Endothelial cell of umbilical vein (primary cell): ENCODE measurements around the gene LIX1. TPM values are rescaled to one million over a fixed set of nuclear protein-coding genes. Genes with fewer than 3 reads are reported as not detected.

ENCODE experiments used
- BruUV-seq: library from RNA; stranded (reverse); fragments of 400-500 nt; replicated peaks from 2 replicates; lab custom pipeline; 2021; lab: Mats Ljungman, UMichigan
- CTCF ChIA-PET: fragments of 300-600, 350-600 bp; sonication (Branson Sonifier 250); formaldehyde crosslinking; loops from one replicate; lab custom pipeline; 2021; ENCODE audit warnings: antibody characterized with exemption, inconsistent platforms; lab: Charles Lee
- POLR2A ChIA-PET: fragments of 300-600, 350-600 bp; sonication (Branson Sonifier 250); formaldehyde crosslinking; loops from one replicate; lab custom pipeline; 2021; ENCODE audit warnings: antibody characterized with exemption, inconsistent platforms; lab: Charles Lee
- DNase-seq: peaks from one replicate; pipeline ENCODE4 v3.0.0-alpha.2; 2011; ENCODE audit warnings: low read depth, low spot score
- FAIRE-seq: peaks from 2 replicates; lab custom pipeline; 2011; peaks lifted over from hg19 to GRCh38; lab: Jason Lieb, UNC
- H2AFZ ChIP-seq: 2 replicates; pipeline ENCODE4 v1.6.0; 2012; ENCODE audit warnings: low read depth, low read length, control low read depth, inconsistent platforms
- H3K27ac ChIP-seq: 2 replicates; pipeline ENCODE4 v1.5.1; 2011; ENCODE audit warnings: low read depth, mild to moderate bottlenecking, control low read depth, low read length, moderate library complexity; ENCODE audit not compliant: insufficient read depth
- H3K27me3 ChIP-seq, 2 experiments: 2 replicates each; pipeline versions ENCODE4 v1.6.0 to v1.6.1; 2011; ENCODE audit warnings: low read length in 2 of 2, mixed read lengths in 1 of 2; ENCODE audit not compliant: control insufficient read depth in 2 of 2, insufficient read depth in 2 of 2
- H3K36me3 ChIP-seq, 2 experiments: 2 replicates in 1 of 2; 3 replicates in 1 of 2; pipeline ENCODE4 v1.5.1; 2011; ENCODE audit warnings: low read length in 2 of 2, mild to moderate bottlenecking in 1 of 2, moderate library complexity in 1 of 2; ENCODE audit not compliant: control insufficient read depth in 2 of 2, insufficient read depth in 2 of 2; ENCODE audit errors: extremely low read depth in 1 of 2
- H3K4me1 ChIP-seq: 3 replicates; pipeline ENCODE4 v1.5.1; 2011; ENCODE audit warnings: mild to moderate bottlenecking, low read length; ENCODE audit not compliant: control insufficient read depth, insufficient read depth; ENCODE audit errors: extremely low read depth
- H3K4me2 ChIP-seq: 2 replicates; pipeline ENCODE4 v1.6.1; 2011; ENCODE audit warnings: low read length, control low read depth, mixed read lengths; ENCODE audit not compliant: insufficient read depth
- H3K4me3 ChIP-seq, 3 experiments: fragments of 200-600 bp in 1 of 3; sonication (generic), shearing (Covaris generic) in 1 of 3; replicated peaks in 1 of 3; 2 replicates each; pipeline ENCODE4 v1.5.1; 2011 to 2016; ENCODE audit warnings: control low read depth in 3 of 3, low read length in 3 of 3, mild to moderate bottlenecking in 2 of 3, inconsistent platforms in 1 of 3, low read depth in 1 of 3, moderate library complexity in 1 of 3; ENCODE audit not compliant: insufficient read depth in 1 of 3
- H3K79me2 ChIP-seq: 2 replicates; pipeline ENCODE4 v1.6.0; 2012; ENCODE audit warnings: low read length, inconsistent platforms; ENCODE audit not compliant: control insufficient read depth, insufficient read depth
- H3K9ac ChIP-seq: replicated peaks from 2 replicates; pipeline ENCODE3; 2011; ENCODE audit warnings: low read length, control low read depth; ENCODE audit not compliant: insufficient read depth; ENCODE audit errors: extremely low read depth
- H3K9me1 ChIP-seq: replicated peaks from 3 replicates; pipeline ENCODE4 v1.6.0; 2011; ENCODE audit warnings: mild to moderate bottlenecking, low read length; ENCODE audit not compliant: control insufficient read depth, insufficient read depth; ENCODE audit errors: extremely low read depth
- H3K9me3 ChIP-seq: replicated peaks from 2 replicates; pipeline ENCODE4 v1.5.1; 2012; ENCODE audit warnings: low read length, inconsistent platforms; ENCODE audit not compliant: control insufficient read depth, insufficient read depth
- H4K20me1 ChIP-seq: replicated peaks from 2 replicates; pipeline ENCODE3; 2011; ENCODE audit warnings: mild to moderate bottlenecking, low read length; ENCODE audit not compliant: control insufficient read depth, insufficient read depth; ENCODE audit errors: extremely low read depth
- EZH2 ChIP-seq: IDR thresholded peaks from 2 replicates; pipeline ENCODE4 v1.6.1; 2012; ENCODE audit warnings: borderline replicate concordance, low read depth, mild to moderate bottlenecking, moderate library complexity, low read length, inconsistent platforms; ENCODE audit not compliant: severe bottlenecking
- FOS ChIP-seq: IDR thresholded peaks from 2 replicates; pipeline ENCODE4 v1.6.1; 2011; ENCODE audit warnings: mild to moderate bottlenecking, low read length, moderate library complexity, borderline replicate concordance; ENCODE audit not compliant: insufficient read depth
- GATA2 ChIP-seq: IDR thresholded peaks from 2 replicates; pipeline ENCODE4 v1.7.0; 2011; ENCODE audit warnings: low read depth, mild to moderate bottlenecking, moderate library complexity, mixed read lengths, low read length; ENCODE audit not compliant: insufficient read length, insufficient read depth
- JUN ChIP-seq: IDR thresholded peaks from 2 replicates; pipeline ENCODE4 v1.6.1; 2011; ENCODE audit warnings: borderline replicate concordance, low read depth; ENCODE audit not compliant: insufficient read length, insufficient read depth
- MAX ChIP-seq: IDR thresholded peaks from 2 replicates; pipeline ENCODE4 v1.6.1; 2011; ENCODE audit not compliant: insufficient read depth, insufficient read length
- MYC ChIP-seq: IDR thresholded peaks from one replicate; pipeline ENCODE4 v1.6.1; 2011; ENCODE audit warnings: mild to moderate bottlenecking, low read depth, low read length
- POLR2A ChIP-seq: IDR thresholded peaks from 2 replicates; pipeline ENCODE4 v1.6.1; 2012; ENCODE audit warnings: low read depth, mild to moderate bottlenecking, control low read depth, low read length
- POLR2AphosphoS5 ChIP-seq: IDR thresholded peaks from 2 replicates; pipeline ENCODE4 v1.6.1; 2012; ENCODE audit warnings: low read depth, mild to moderate bottlenecking, control low read depth, low read length, moderate library complexity; ENCODE audit not compliant: insufficient read depth
- dilution Hi-C: fragments of 300-500 bp; cut with MboI; formaldehyde crosslinking; loops from one replicate; pipeline ENCODE4 v1.15.0; 2019; ENCODE audit warnings: low sequenced_read_pairs; ENCODE audit not compliant: extremely low pct_ligation_motif_present
- intact Hi-C: fragments of 100-400 bp; cut with micrococcal nuclease; formaldehyde crosslinking; loops from one replicate; pipeline ENCODE4 v1.10.0; 2022
- polyA plus RNA-seq, 4 experiments: library from polyadenylated mRNA; depleted of rRNA in 3 of 4; stranded (reverse) in 3 of 4; unstranded in 1 of 4; fragments of >200 nt; gene quantifications; 2 replicates each; pipeline versions ENCODE4 v1.2.1 to v1.2.3, GENCODE V29; 2011 to 2012; ENCODE audit warnings: missing spikeins in 1 of 4
- small RNA-seq: library from RNA; depleted of rRNA; stranded (forward); fragments of <200 nt; gene quantifications from one replicate; pipeline ENCODE3, GENCODE V24; 2012; ENCODE audit warnings: low replicate concordance, low read depth; ENCODE audit not compliant: insufficient read depth, insufficient read length
- total RNA-seq: library from RNA; stranded (reverse); gene quantifications from 2 replicates; pipeline ENCODE4 v1.2.3, GENCODE V29; 2021
- TF ChIP-seq, protein P1 (sequence below), 2 donors: IDR thresholded peaks; 1 replicate in 1 of 2; 2 replicates in 1 of 2; pipeline ENCODE4 v1.5.1; 2011; ENCODE audit warnings: low read length in 2 of 2, mild to moderate bottlenecking in 2 of 2, moderate library complexity in 2 of 2, control low read depth in 1 of 2, inconsistent platforms in 1 of 2, low read depth in 1 of 2; ENCODE audit not compliant: insufficient read depth in 1 of 2; ENCODE audit errors: extremely low read depth in 1 of 2

LIX1 gene
- total and polyA plus RNA-seq, 2 donors (not counting 3 experiments of a cell fraction or from before 2014, with no cell fraction given), result not detected

DNA sequence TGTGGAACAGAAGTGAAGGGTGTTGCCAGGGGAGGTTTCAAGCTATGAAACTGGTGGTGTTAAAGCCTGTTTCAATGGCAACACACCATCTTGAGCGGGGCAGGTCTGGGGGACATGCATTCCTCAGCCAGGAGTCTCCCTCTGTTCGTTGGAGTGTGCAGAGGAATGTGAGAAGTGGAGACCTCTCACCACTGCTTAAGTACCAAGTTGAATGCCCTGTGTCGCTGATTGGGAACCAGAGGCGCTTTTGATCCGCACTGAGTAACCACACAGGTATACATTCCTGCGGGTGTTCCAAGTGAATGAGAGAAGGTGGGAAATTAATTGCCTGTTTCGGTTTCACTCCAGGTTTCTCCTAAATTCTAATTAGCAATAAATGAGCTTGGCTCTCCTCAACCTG, 99.4 kb downstream of the LIX1 start:
- intact Hi-C loops (no loop called here), dilution Hi-C loops (no loop called here)
- H3K27ac ChIP-seq, result no peak overlapping the region
- H3K27me3 ChIP-seq, result peaks cover 0 to 4% of the 10 kb centered on the region in 2 experiments
- peaks cover 5% of the 10 kb centered on the region for H3K4me1 ChIP-seq
- no peak overlapping the region for H3K4me2 ChIP-seq
- POLR2A ChIA-PET, result no interaction called here
- H3K9me1 ChIP-seq, result no peaks in the 10 kb centered on the region
- no peaks in the 10 kb centered on the region for H3K9me3 ChIP-seq
- no peak overlapping the region for H2AFZ ChIP-seq
- H4K20me1 ChIP-seq, result no peaks in the 10 kb centered on the region
- no TSS peak for BruUV-seq
- H3K9ac ChIP-seq, result no peak overlapping the region
- DNase-seq (no peak), FAIRE-seq (no peak)
- no peaks in the 10 kb centered on the region for H3K36me3 ChIP-seq
- CTCF ChIA-PET, result interaction anchor here (0.8 to 4.7 kb wide), 5 partner anchors 24 to 99 kb away, joined by 3 to 38 read pairs (median 5); partner anchors contain the start of gene LIX1
- no peaks in the 10 kb centered on the region for H3K79me2 ChIP-seq
- no peak overlapping the region for H3K4me3 ChIP-seq
- TF ChIP-seq GATA2, result no peak
- TF ChIP-seq MYC, result no peak
- TF ChIP-seq, protein P1, sequence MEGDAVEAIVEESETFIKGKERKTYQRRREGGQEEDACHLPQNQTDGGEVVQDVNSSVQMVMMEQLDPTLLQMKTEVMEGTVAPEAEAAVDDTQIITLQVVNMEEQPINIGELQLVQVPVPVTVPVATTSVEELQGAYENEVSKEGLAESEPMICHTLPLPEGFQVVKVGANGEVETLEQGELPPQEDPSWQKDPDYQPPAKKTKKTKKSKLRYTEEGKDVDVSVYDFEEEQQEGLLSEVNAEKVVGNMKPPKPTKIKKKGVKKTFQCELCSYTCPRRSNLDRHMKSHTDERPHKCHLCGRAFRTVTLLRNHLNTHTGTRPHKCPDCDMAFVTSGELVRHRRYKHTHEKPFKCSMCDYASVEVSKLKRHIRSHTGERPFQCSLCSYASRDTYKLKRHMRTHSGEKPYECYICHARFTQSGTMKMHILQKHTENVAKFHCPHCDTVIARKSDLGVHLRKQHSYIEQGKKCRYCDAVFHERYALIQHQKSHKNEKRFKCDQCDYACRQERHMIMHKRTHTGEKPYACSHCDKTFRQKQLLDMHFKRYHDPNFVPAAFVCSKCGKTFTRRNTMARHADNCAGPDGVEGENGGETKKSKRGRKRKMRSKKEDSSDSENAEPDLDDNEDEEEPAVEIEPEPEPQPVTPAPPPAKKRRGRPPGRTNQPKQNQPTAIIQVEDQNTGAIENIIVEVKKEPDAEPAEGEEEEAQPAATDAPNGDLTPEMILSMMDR (IDR thresholded peaks at IDR 0.05; ENCODE audit: extremely low read depth in 1 of 2, insufficient read depth in 1 of 2, low read depth in 1 of 2, low read length in 2 of 2), result no peak
- no peak for TF ChIP-seq MAX
- TF ChIP-seq POLR2A, result no peak
- no peak for TF ChIP-seq JUN
- TF ChIP-seq FOS, result no peak
- TF ChIP-seq POLR2AphosphoS5, result no peak
- TF ChIP-seq EZH2, result no peak

Small RNAs within 50 kb of the gene (small RNA-seq; reads per million reads assigned to genes)
- not detected for gene RNU1-73P

Other genes with a start within 250 kb of the LIX1 start
- gene LNPEP, start 206.5 kb downstream of the LIX1 start, total RNA-seq, result 23.4 and 23.5 TPM in 2 replicates
- 6.8 and 7.0 TPM in 2 replicates for gene LNPEP, start 206.5 kb downstream of the LIX1 start, polyA plus RNA-seq
- gene RIOK2, start 40.6 kb upstream of the LIX1 start, total RNA-seq, result 17.5 and 25.4 TPM in 2 replicates
- gene RIOK2, start 40.6 kb upstream of the LIX1 start, polyA plus RNA-seq, result 2.2 and 3.5 TPM in 2 replicates